GM10248 (cell line): ENCODE data around the gene PIGV.
A peak's percentile ranks its signal among the peaks of the same experiment; 100 is the strongest.

Source experiments
- CTCF ChIA-PET: fragments of 300-600 bp; sonication (Branson Sonifier 250); formaldehyde crosslinking; extraction: SDS; loops from one replicate; lab custom pipeline; 2021; ENCODE audit warnings: antibody characterized with exemption; lab: Yijun Ruan, JAX
- POLR2A ChIA-PET: fragments of 350-650 bp; sonication (Branson Sonifier 250); formaldehyde crosslinking; extraction: SDS; loops from one replicate; lab custom pipeline; 2020; ENCODE audit warnings: antibody characterized with exemption; lab: Yijun Ruan, JAX
- DNase-seq: peaks from one replicate; pipeline ENCODE4 v3.0.0; 2012; ENCODE audit errors: extremely low spot score
- TF ChIP-seq, protein P1 (sequence below): IDR thresholded peaks from 2 replicates; pipeline ENCODE4 v1.5.1; 2012; ENCODE audit warnings: mild to moderate bottlenecking, low read depth; ENCODE audit errors: extremely low read depth, missing control alignments, control extremely low read depth

PIGV gene

DNA sequence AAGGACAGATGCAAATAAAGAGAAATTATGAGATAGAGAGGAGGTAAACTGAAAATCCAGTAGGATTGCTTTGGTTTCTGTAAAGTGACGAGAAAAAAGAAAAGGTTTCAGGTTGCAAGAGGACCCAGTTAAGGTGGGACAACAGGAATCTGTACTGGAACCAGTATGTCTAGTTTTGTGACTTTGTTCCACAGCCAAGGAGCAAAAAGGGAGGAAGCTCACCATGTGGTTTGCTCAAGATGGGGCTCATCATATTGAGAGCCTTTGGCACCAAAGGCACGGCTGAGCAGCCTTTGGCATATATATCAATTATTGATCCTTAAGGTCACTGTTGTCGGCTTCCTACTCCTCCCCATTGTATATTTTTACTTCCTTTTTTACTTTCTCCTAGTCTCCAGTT is 37.0 kb downstream of the PIGV start:
- TF ChIP-seq, protein P1, sequence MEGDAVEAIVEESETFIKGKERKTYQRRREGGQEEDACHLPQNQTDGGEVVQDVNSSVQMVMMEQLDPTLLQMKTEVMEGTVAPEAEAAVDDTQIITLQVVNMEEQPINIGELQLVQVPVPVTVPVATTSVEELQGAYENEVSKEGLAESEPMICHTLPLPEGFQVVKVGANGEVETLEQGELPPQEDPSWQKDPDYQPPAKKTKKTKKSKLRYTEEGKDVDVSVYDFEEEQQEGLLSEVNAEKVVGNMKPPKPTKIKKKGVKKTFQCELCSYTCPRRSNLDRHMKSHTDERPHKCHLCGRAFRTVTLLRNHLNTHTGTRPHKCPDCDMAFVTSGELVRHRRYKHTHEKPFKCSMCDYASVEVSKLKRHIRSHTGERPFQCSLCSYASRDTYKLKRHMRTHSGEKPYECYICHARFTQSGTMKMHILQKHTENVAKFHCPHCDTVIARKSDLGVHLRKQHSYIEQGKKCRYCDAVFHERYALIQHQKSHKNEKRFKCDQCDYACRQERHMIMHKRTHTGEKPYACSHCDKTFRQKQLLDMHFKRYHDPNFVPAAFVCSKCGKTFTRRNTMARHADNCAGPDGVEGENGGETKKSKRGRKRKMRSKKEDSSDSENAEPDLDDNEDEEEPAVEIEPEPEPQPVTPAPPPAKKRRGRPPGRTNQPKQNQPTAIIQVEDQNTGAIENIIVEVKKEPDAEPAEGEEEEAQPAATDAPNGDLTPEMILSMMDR: no peak
- CTCF ChIA-PET: interaction anchor here (1.9 to 2.6 kb wide), 4 partner anchors 10 to 36 kb away, joined by 7 to 17 read pairs (median 12); partner anchors contain the start of gene PIGV
- POLR2A ChIA-PET: no interaction called here
- DNase-seq: no peak

GRCh38 chr1:26826261-26827105 is 38.7 kb downstream of the PIGV start, which contains the start of gene ZDHHC18:
Gene ZDHHC18, plus strand, starts transcription at chr1:26826688. Its CDS starts 117 bp downstream, at chr1:26826805.
- CTCF ChIA-PET: interaction anchor here (1.0 to 2.6 kb wide), 8 partner anchors 8 to 130 kb away, joined by 3 to 17 read pairs (median 5); no protein-coding TSS in a partner anchor
- peak; percentile 88 for DNase-seq
- POLR2A ChIA-PET: no interaction called here
- TF ChIP-seq, protein P1: peak; percentile 75

GRCh38 chr1:26827106-26827604 is 39.4 kb downstream of the PIGV start:
- DNase-seq: no peak

DNA sequence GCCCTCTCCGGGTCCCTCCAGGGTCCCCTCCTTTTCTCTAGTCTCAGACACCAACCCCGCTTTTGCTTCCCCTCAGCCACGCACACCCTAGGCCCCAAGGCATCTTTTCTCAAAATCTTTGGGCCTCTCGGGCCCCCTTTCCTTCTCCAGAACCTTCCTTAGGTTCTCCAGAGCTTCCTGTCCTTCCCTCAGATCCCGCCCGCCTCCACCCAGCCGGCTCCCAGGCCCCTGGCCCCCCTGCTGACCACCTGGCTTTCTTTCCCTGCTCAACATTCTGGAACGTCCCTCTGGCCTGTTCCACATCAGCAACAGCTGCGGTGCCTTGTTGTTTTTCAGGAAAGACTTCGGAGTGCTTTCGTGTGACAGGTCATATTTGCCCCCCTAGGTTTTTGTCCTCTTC is 39.9 kb downstream of the PIGV start:
- ChIA-PET POLR2A (no interaction called here), CTCF (interaction anchor here (1.1 to 2.3 kb wide), 4 partner anchors 18 to 228 kb away, joined by 3 to 10 read pairs (median 4); no protein-coding TSS in a partner anchor)
- DNase-seq: no peak
- TF ChIP-seq, protein P1: no peak

More at GRCh38 chr1:26827106-26827604, 39.4 kb downstream of the PIGV start:
- TF ChIP-seq, protein P1: no peak
- POLR2A ChIA-PET: no interaction called here
- CTCF ChIA-PET: interaction anchor here (1.7 to 2.3 kb wide), 2 partner anchors 17 to 38 kb away, joined by 4 to 10 read pairs; no protein-coding TSS in a partner anchor

GRCh38 chr1:26828411-26828991 is 40.8 kb downstream of the PIGV start:
- TF ChIP-seq, protein P1: no peak
- DNase-seq: peak; percentile 42
- POLR2A ChIA-PET: no interaction called here
- CTCF ChIA-PET: interaction anchor here (0.8 to 2.3 kb wide), 6 partner anchors 10 to 229 kb away, joined by 3 to 10 read pairs (median 4); no protein-coding TSS in a partner anchor
